Osteocyte (in vitro differentiated cells): ENCODE measurements around the gene ATP6V1G2. TPM values are rescaled to one million over a fixed set of nuclear protein-coding genes. Genes with fewer than 3 reads are reported as not detected.
"Not testable (repeated sequence)": the region's sequence is repeated elsewhere in the genome, so short reads cannot be mapped to it uniquely, and the experiment has no call there.

Source experiments
- DNase-seq: peaks from one replicate; pipeline ENCODE4 v3.0.0; 2021; ENCODE audit warnings: mixed read lengths; ENCODE audit not compliant: unreplicated experiment; ENCODE audit errors: extremely low spot score
- H3K27ac Mint-ChIP-seq: one replicate; pipeline ENCODE4 v1.8.0; 2021; ENCODE audit warnings: mild to moderate bottlenecking, mixed read lengths; ENCODE audit not compliant: unreplicated experiment
- H3K27me3 Mint-ChIP-seq: one replicate; pipeline ENCODE4 v1.8.0; 2021; ENCODE audit warnings: mixed read lengths; ENCODE audit not compliant: unreplicated experiment
- H3K36me3 Mint-ChIP-seq: one replicate; pipeline ENCODE4 v1.8.0; 2021; ENCODE audit warnings: mixed read lengths; ENCODE audit not compliant: unreplicated experiment
- H3K4me1 Mint-ChIP-seq: one replicate; pipeline ENCODE4 v1.8.0; 2021; ENCODE audit warnings: mixed read lengths; ENCODE audit not compliant: unreplicated experiment
- H3K4me3 Mint-ChIP-seq: one replicate; pipeline ENCODE4 v1.8.0; 2021; ENCODE audit warnings: mild to moderate bottlenecking, moderate library complexity, mixed read lengths; ENCODE audit not compliant: unreplicated experiment
- H3K9me3 Mint-ChIP-seq: one replicate; pipeline ENCODE4 v1.8.0; 2021; ENCODE audit warnings: mixed read lengths; ENCODE audit not compliant: unreplicated experiment
- total RNA-seq: library from RNA; stranded (reverse); gene quantifications from 2 replicates; pipeline ENCODE4 v1.2.1, GENCODE V29; 2021
- TF ChIP-seq, protein P1 (sequence below): fragments of 200-600 bp; sonication (generic); IDR thresholded peaks from 2 replicates; pipeline ENCODE4 v1.5.0; 2021; ENCODE audit warnings: antibody characterized with exemption, mild to moderate bottlenecking, moderate library complexity

Gene ATP6V1G2
- total RNA-seq, 1 donor from 2014 or later = 9.0 TPM

DNA sequence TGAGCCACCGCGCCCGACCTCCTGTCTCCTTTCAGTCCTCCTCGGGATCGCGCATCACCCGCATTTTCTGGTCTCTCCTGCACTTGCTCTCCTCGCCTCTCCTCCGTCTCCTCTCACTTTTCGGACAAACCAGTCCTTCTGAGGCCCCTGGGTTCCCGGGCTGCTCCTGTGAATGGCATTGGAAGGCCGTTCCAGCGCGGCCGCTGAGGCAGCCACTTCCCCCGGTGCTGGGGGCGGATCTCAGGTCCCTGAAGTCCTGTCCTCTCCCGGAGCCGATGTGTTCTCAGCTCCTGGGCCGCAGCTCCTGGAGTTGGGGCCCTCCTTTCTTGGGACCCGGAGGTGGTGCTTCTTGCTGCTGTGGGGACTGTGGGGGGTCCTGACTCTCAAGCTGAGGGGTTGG, 47.7 kb downstream of the ATP6V1G2 start:
- TF ChIP-seq, protein P1, sequence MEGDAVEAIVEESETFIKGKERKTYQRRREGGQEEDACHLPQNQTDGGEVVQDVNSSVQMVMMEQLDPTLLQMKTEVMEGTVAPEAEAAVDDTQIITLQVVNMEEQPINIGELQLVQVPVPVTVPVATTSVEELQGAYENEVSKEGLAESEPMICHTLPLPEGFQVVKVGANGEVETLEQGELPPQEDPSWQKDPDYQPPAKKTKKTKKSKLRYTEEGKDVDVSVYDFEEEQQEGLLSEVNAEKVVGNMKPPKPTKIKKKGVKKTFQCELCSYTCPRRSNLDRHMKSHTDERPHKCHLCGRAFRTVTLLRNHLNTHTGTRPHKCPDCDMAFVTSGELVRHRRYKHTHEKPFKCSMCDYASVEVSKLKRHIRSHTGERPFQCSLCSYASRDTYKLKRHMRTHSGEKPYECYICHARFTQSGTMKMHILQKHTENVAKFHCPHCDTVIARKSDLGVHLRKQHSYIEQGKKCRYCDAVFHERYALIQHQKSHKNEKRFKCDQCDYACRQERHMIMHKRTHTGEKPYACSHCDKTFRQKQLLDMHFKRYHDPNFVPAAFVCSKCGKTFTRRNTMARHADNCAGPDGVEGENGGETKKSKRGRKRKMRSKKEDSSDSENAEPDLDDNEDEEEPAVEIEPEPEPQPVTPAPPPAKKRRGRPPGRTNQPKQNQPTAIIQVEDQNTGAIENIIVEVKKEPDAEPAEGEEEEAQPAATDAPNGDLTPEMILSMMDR = no peak
- no peak for DNase-seq
- Mint-ChIP-seq H3K4me1 (peaks cover 52% of the 10 kb centered on the region), H3K9me3 (peaks cover 7% of the 10 kb centered on the region), H3K4me3 (peak overlapping the region; percentile 83), H3K36me3 (peaks cover 6% of the 10 kb centered on the region), H3K27ac (peak overlapping the region; percentile 91), H3K27me3 (no peaks in the 10 kb centered on the region)

DNA sequence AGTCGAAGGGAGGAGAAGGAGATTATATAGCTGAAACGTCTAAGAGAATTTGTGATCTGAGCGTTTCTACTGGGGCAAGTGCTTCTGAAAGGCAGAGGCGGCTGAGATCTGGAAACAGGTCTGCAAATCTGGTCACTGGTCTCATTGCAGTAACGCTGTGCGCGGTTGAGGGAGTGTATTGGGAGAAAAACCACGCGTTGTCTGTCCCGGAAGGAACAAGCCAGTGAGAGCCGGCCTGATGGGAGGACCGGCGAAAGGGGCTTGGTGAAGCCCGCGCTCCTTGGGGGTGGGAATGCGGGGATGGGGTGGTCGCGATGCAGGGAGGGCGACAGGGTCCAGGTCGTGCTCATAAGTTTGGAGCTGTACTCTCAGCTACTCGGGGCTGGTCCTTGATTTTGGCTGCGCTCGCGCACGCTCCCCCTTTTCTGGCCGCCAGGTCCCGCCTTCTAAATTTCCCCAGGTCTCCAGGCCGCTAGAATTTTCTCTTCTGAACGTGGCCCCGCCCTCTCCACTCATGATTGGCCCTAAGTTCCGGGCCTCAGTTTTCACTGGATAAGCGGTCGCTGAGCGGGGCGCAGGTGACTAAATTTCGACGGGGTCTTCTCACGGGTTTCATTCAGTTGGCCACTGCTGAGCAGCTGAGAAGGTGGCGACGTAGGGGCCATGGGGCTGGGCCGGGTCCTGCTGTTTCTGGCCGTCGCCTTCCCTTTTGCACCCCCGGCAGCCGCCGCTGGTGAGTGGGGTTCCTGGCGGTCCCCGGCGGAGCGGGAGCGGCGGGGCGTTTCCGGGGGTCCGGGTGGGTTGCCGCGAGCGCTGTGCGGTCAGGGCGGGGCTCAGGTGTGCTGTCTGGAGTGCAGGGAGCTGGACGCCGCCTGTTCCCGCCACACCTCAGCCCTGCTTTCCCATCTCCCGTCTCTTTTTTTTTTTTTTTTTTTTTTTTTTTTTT, 48.6 kb downstream of the ATP6V1G2 start, which contains the start of gene MICB:
Gene MICB, plus strand, starts transcription at position 615 of the 946 bp plus-strand sequence. Its CDS starts 49 bp downstream, at position 664.
- TF ChIP-seq, protein P1 = no peak
- Mint-ChIP-seq H3K27ac (peak within 1 kb of the TSS; percentile 94), H3K27me3 (no peaks in the 10 kb centered on the region), H3K4me1 (peaks cover 59% of the 10 kb centered on the region), H3K36me3 (peaks cover 6% of the 10 kb centered on the region), H3K9me3 (peaks cover 7% of the 10 kb centered on the region), H3K4me3 (peak within 1 kb of the TSS; percentile 83)
- DNase-seq = no peak

DNA sequence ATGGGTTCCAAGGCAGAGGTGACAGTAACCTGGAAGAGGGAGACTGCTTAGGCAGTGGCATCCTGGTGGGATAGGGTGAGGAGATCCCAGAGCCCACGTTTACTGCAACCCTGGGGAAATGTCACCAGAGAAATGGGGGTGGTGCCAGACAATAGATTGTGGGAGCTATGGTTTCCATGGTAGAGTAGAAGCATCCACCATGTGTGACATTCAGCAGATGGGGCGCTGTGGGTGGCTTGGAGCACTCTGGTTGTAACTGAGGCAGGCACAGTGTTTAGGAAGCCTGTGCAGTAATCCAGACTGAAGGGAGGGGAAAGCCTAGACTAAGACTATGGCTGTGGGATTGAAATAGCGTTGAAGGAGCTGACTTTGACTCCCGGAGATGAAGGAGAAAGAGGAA, 49.6 kb downstream of the ATP6V1G2 start:
- not testable (repeated sequence) for H3K27me3 Mint-ChIP-seq, H3K36me3 Mint-ChIP-seq

DNA sequence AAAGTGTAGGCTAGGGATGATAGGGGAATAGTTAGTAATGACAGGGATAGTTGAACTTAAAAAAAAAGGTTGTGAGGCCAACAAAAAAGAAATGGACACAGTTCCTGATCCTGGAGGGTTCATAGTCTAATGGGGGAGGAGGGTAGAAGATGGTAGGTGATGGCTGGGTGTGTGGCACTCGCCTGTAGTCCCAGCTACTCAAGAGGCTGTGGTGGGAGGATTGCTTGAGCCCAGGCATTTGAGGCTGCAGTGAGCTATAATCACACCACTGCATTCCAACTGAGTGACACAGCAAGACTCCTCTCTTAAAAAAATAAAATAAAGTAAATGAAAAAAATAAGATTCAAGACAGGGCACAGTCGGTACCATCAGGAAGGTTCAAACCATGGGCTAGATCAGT, 50.8 kb downstream of the ATP6V1G2 start:
- no peak for DNase-seq
- H3K27me3 Mint-ChIP-seq = no peaks in the 10 kb centered on the region
- peak overlapping the region; percentile 77 for H3K4me3 Mint-ChIP-seq
- H3K4me1 Mint-ChIP-seq = peaks cover 63% of the 10 kb centered on the region
- peak overlapping the region; percentile 94 for H3K27ac Mint-ChIP-seq
- TF ChIP-seq, protein P1 = no peak
- no peaks in the 10 kb centered on the region for H3K36me3 Mint-ChIP-seq
- H3K9me3 Mint-ChIP-seq = no peaks in the 10 kb centered on the region

More for the DNA sequence above, 49.6 kb downstream of the ATP6V1G2 start:
- peak overlapping the region; percentile 94 for H3K27ac Mint-ChIP-seq
- DNase-seq, H3K9me3 Mint-ChIP-seq: not testable (repeated sequence)
- H3K4me1 Mint-ChIP-seq = peaks cover 64% of the 10 kb centered on the region
- peak overlapping the region; percentile 83 for H3K4me3 Mint-ChIP-seq

Other genes starting within 250 kb of the ATP6V1G2 start
- 642 and 768 TPM in 2 replicates for gene HLA-B, start 189.4 kb downstream of the ATP6V1G2 start, total RNA-seq
- 32.2 and 33.0 TPM in 2 replicates for gene MICA, start 143.0 kb downstream of the ATP6V1G2 start, total RNA-seq
- 12.1 and 13.8 TPM in 2 replicates for gene MICB, start 48.5 kb downstream of the ATP6V1G2 start, total RNA-seq
- gene MCCD1, start 17.6 kb downstream of the ATP6V1G2 start, total RNA-seq = not detected in 2 replicates
- 315 and 331 TPM in 2 replicates for gene DDX39B, start 4.6 kb downstream of the ATP6V1G2 start, total RNA-seq
- gene NFKBIL1, start 1.0 kb upstream of the ATP6V1G2 start, total RNA-seq = 28.7 and 33.2 TPM in 2 replicates
- gene LTA, start 25.7 kb upstream of the ATP6V1G2 start, total RNA-seq = not detected in 2 replicates
- gene TNF, start 29.0 kb upstream of the ATP6V1G2 start, total RNA-seq = not detected in 2 replicates
- gene LTB, start 35.8 kb upstream of the ATP6V1G2 start, total RNA-seq = not detected in 2 replicates
- not detected in 2 replicates for gene LST1, start 39.7 kb upstream of the ATP6V1G2 start, total RNA-seq
- not detected in 2 replicates for gene NCR3, start 46.4 kb upstream of the ATP6V1G2 start, total RNA-seq
- not detected in 2 replicates for gene AIF1, start 68.6 kb upstream of the ATP6V1G2 start, total RNA-seq
- 189 and 205 TPM in 2 replicates for gene PRRC2A, start 74.1 kb upstream of the ATP6V1G2 start, total RNA-seq
- gene BAG6, start 106.1 kb upstream of the ATP6V1G2 start, total RNA-seq = 382 and 386 TPM in 2 replicates
- 2.2 and 4.0 TPM in 2 replicates for gene APOM, start 109.3 kb upstream of the ATP6V1G2 start, total RNA-seq
- gene C6orf47, start 114.2 kb upstream of the ATP6V1G2 start, total RNA-seq = 21.5 and 23.0 TPM in 2 replicates
- gene GPANK1, start 118.4 kb upstream of the ATP6V1G2 start, total RNA-seq = 17.0 and 18.7 TPM in 2 replicates
- gene CSNK2B, start 119.5 kb upstream of the ATP6V1G2 start, total RNA-seq = 142 and 163 TPM in 2 replicates
- gene LY6G5B, start 123.4 kb upstream of the ATP6V1G2 start, total RNA-seq = 14.0 and 17.6 TPM in 2 replicates
- 3.9 and 5.0 TPM in 2 replicates for gene LY6G5C, start 134.5 kb upstream of the ATP6V1G2 start, total RNA-seq
- gene ABHD16A, start 156.7 kb upstream of the ATP6V1G2 start, total RNA-seq = 46.6 and 50.5 TPM in 2 replicates
- gene LY6G6F, start 160.3 kb upstream of the ATP6V1G2 start, total RNA-seq = not detected in 2 replicates
- gene LY6G6D, start 168.7 kb upstream of the ATP6V1G2 start, total RNA-seq = not detected in 2 replicates
- not detected in 2 replicates for gene LY6G6C, start 175.1 kb upstream of the ATP6V1G2 start, total RNA-seq
- not detected in 2 replicates for gene MPIG6B, start 176.8 kb upstream of the ATP6V1G2 start, total RNA-seq
- gene DDAH2, start 182.7 kb upstream of the ATP6V1G2 start, total RNA-seq = 91.4 and 96.3 TPM in 2 replicates
- gene CLIC1, start 189.9 kb upstream of the ATP6V1G2 start, total RNA-seq = 230 and 242 TPM in 2 replicates
- 18.4 and 20.9 TPM in 2 replicates for gene MSH5, start 193.4 kb upstream of the ATP6V1G2 start, total RNA-seq
- 2.5 and 3.4 TPM in 2 replicates for gene SAPCD1, start 216.0 kb upstream of the ATP6V1G2 start, total RNA-seq
- gene VWA7, start 230.7 kb upstream of the ATP6V1G2 start, total RNA-seq = 0.50 and 0.94 TPM in 2 replicates
- 73.0 and 73.4 TPM in 2 replicates for gene VARS1, start 249.1 kb upstream of the ATP6V1G2 start, total RNA-seq